GM21381 (cell line): ENCODE measurements around the gene BRD1.

Source experiments
- ATAC-seq: cut with Tn5 transposase; IDR thresholded peaks from one replicate; pipeline ENCODE4 v1.9.1; 2021; ENCODE audit warnings: mild to moderate bottlenecking, moderate library complexity; ENCODE audit not compliant: unreplicated experiment

Gene BRD1

DNA sequence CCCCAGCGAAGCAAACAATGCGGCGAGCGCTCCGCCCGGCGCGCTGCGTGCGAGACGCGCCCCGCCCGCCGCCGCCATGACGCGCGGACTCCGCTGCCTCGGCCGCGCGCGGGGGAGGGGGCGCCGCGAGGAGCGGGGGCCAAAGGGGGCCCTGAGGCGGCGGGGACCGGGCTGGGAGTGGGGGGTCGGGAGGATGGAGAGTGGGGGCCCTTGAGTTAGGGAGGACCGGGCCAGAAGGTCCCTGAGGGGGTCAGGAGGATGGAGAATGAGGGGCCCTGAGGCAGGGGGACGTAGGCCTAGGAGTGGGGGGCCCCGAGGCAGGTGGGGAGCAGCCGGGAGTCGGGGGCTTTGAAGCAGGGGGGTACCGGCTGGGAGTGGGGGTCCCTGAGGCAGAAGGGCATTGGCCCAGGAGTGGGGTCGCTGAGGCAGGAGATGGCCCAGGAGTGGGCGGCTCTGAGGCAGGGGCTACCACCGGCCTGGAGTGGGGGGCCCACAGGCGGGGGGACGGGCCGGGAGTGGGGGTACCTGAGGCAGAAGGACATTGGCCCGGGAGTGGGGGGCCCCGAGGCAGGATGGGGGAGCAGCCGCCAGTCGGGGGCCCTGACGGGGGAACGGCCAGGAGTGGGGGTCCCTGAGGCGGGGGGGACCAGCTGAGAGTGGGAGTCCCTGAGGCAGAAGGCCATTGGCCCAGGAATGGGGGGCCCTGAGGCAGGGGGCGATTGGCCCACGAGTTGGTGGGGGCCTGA is at the start of gene BRD1:
BRD1 (minus strand) TSS at position 21 of the 746 bp plus-strand sequence. CDS start 3,556 bp downstream, outside the sequence.
- ATAC-seq = no peak

DNA sequence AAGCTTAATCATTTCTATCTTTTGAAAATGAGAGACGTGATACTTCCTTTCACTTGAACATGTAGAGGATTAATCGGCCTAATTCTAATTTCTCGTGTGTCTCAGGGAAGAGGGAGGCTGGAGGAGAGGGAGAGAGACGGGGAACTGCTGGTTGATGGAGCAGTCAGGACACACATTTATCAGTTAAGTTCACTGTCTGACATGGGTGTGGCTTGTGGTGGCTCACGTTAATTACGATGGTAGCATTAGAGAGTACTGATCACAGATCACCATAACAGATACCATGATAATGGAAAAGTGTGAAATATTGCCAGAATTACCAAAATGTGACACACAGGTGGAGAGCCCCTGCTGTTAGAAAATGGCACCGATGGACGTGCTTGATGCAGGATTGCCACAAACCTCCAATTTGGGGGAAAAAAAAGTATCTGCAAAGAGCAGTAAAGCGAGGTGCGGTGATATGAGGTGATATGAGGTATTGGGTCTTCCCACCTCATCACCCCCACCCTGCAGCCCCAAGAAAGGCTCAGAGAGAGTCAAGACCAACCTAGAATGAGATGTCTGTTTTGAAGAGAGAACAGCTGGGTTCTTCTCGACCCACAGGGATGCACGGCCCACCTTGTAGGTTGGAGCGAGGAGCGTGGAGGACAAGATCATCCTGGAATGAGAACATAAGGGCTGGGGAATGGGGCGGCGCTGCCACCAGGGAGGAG is 45.7 kb upstream of the BRD1 start:
- ATAC-seq = no peak

DNA sequence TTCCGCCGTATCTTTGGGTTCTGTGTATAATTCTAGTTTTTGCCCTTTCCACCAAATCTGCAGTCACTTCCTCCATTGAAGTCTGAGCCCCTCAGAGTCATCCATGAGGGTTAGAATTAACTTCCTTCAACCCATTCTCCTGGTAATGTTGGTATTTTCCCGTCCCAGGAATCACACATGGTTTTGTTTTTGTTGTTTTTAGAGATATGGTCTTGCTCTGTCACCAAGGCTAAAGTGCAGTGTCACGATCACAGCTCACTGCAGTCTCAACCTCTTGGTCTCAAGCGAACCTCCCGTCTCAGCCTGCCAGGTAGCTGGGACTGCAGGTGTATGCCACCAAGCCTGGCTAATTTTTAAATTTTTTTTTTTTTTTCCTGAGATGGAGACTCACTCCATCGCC is 44.7 kb upstream of the BRD1 start:
- no peak for ATAC-seq

DNA sequence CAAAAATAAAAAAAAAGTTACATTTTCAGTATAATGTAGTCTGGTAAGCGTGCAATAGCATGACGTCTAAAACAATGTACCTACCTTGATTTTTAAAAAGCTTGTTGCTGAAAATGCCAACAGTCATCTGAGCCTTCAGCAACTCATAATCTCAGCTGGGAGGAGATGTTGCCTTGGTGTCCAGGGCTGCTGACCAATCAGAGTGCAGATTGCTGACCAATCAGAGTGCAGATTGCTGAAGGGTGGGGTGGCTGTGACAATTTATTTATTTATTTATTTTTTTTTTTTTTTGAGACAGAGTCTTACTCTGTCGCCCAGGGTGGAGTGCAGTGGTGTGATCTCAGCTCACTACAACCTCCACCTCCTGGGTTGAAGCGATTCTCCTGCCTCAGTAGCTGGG is 43.8 kb upstream of the BRD1 start:
- ATAC-seq = no peak

DNA sequence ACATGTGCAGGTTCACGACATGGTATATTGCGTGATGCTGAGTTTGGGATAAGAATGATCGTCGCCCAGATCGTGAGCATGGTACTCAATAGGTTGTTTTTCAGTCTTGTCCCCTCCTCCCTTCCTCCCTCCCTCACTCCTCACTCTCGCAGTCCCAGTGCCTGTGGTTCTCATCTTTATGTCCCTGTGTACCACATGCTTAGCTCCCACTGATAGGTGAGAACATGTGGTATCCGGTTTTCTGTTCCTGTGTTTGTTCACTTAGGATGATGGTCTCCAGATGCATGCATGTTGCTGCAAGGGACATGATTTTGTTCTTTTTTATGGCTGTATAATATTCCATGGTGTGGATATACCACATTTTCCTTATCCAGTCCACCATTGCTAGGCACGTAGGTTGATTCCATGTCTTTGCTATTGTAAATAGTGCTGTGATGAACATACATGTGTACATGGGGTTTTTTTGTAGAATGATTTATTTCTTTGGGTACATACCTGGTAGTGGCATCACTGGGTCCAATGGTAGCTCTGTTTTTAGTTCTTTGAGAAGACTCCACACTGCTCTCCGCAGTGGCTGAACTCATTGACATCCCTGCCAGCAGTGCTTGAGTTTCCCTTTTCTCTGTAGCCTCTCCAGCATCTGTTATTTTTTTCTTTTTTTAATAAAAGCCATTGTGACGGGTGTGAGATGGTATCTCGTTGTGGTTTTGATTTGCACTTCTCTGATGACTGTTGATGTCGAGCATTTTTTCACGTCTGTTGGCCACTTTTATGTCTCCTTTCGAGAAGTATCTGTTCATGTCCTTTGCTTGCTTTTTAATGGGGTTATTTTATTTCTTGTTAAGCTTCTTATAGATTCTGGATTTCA is 42.4 kb upstream of the BRD1 start:
- ATAC-seq = no peak

DNA sequence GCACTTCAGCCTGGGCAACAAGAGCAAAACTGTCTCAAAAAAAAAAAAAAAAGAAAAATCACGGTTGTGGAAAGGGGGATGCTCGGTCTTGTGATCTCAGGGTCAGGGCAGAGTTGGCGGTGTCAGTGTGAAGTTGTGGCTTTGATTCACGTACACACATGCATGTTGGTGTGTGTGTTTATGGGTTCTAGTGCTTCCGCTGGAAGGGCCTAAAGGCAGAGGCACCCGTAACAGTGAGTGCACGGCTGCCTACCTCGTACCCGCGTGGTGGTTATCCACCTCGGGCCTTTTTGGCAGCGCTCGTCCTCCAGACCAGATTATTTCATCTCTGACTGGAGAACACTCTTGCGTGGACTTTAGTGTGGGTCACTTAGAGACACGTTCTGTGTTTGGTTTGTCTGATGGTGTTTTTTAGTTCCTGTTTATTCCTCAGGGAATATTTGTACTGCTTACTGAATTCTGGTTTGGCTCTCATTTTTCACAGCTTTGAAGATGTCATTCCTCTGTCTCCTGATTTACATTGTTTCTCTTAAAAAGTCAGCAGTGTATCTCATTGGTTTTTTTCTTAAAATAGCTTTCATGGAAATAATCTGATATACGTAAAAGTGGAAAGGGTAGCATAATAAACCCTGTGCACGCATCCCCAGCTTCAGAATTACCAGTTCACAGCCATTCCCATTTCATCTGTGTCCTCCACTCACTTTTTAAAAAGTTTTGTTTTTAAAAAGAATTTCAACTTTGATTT is 41.6 kb upstream of the BRD1 start:
- no peak for ATAC-seq

DNA sequence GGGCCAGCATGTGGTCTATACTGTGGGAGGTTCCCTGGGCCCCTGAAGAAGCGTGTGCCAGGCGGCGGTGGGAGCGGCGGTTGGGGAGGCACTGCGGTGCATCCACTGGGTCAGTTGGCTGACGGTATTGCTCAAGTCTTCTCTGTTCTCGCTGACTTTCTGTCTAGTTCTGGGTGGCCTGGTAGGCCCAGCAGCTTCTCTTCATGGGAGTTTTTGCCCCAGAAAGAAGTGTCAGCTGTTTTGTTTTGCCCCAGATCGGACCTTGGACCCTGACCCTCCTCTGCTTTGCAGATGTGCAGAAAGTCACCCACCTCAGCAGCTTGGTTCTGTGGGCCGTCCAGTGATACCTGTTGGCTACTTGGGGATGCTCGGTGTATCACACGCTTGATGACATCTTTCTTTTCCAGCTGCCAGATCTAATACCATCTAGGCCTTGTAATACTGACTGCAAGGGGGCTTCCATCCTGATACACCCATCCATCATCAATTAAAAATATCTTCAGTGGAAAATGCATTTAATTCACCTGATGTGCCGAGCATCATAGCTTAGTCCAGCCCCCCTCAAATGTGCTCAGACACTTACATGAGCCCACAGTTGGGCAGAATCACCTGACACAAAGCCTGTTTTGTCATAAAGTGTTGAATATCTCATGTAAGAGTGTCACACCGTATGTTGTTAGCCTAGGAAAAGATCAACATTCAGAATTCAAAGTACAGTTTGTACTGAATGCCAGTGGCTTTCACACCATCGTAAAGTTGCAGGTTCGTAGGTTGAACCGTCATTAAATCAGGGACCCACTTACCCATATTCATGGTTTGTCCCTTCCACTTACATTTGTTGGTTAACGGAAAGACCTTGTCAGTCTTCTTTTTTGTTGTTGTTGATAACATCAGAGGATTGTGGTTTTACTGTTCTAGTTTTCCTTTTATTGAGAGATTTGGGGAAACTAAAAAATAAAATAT is 39.9 kb upstream of the BRD1 start:
- no peak for ATAC-seq

DNA sequence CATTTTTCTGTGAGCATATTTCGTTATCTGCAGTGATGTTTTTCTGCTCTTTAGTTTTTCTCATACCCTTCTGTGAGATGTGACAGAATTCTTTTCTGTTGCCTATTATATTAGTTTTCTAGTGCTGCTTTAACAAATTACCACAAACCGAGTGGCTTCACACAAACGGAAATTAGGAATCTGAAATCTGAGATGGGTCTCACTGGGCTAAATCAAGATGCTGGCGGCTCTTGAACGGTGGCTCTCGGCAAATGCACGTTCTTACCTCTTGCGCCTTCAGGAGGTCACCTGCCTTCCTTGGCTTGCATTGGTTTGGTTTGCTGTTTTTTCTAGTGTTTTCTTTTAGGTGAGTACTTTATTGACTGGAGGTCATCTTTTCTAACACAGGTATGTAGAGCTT is 39.0 kb upstream of the BRD1 start:
- no peak for ATAC-seq

DNA sequence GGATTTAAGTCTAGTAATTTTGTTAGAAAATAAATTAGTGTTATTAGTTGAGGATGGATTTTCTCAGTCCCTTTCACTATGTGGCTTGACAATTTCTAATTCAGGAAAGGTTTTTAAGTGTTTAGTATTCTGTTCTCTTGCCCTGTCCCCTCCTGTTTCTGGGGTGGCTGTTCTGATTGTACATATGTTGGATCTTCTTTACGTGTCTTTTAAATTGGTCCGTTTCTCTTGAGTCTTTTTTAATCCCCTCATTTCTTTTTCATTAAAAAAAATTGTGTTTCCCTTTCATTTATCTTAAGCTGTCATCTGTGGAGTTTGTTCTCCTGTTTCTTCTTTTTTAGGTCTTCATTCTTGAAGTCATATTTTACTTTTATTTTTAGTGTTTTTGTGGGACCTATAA is 38.5 kb upstream of the BRD1 start:
- no peak for ATAC-seq

DNA sequence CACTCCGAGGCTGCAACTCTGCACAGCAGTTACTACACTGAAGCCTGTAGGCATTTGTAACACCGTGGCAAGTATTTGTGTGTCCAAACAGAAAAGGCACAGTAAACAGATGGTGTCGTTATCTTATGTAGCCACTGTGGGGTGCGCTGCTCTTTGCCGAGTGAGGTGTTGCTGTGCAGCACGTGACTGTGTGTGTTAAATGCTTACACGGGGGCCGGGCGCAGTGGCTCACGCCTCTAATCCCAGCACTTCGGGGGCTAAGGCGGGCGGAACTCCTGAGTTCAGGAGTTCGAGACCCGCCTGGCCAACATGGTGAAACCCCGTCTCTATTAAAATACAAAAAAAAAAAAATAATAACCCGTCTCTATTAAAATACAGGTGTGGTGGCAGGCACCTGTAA is 37.5 kb upstream of the BRD1 start:
- no peak for ATAC-seq

DNA sequence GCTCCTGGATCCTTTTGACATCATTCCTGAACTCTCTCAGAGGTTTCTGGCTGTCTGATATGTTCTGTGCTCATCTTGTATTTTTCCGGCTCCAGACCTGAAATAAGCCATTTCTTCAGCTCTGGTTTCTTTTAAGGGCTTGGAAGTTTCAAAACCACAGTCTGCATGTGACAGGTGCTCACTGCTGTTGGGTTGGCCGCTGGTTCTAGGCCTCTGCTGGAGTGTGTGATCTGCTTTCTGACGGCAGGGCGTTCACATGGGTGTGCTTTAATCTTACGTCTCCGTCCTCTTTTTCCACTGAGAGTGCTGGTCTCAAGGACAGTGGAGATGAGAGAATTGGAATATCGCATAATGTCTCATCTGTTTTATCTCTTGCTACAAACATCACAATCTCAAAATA is 36.3 kb upstream of the BRD1 start:
- no peak for ATAC-seq

DNA sequence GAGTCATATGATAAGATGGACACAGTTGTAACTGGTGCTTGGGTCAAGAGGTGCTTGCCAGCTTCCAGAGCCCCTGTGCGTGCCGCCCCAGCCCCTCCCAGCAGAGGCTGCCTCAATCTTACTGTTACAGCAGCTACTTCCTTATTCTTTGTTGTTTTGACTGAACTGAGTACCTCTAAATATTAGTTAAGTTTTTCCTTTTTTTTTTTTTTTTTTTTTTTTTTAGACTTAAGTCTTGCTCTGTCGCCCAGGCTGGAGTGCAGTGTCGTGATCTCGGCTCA is 34.8 kb upstream of the BRD1 start:
- ATAC-seq = no peak

DNA sequence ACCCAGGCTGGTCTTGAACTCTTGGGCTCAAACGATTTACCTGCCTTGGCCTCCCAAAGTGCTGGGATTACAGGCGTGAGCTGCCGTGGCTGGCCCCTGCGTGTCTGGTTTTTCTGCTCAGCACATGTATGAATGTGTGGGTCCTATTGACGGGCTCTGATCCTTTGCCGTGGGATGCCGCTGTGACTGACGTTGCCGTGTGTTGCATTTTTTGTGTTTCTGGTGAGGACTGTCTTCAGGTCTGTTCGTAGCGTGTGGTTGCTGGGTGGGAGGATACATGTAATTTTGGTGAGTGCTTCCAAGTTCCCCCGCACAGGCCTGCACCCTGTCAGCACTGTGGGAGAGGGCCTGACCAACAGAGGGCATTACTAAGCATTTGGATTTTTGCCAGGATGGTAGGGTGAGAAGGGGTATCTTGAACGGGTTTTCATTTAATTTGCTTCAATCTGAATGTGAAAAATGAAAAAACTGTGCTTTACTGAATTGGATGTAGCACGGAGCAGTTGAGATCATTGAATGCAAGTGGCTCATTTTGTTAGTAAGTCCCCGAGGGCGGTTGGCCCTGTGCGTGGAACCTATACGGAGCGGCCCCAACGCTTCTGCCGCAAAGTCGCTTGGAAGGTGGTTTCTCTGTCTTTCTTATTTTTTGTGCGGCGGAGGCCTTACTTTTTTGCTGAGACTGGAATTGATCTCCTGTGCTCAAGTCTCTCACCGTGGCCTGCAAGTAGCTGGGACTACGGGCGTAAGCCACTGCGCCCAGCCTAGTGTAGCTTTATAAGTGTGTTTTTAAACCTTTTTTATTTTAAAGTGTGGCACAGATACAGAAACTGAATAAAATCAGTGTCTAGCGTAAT is 34.2 kb upstream of the BRD1 start:
- ATAC-seq = no peak

DNA sequence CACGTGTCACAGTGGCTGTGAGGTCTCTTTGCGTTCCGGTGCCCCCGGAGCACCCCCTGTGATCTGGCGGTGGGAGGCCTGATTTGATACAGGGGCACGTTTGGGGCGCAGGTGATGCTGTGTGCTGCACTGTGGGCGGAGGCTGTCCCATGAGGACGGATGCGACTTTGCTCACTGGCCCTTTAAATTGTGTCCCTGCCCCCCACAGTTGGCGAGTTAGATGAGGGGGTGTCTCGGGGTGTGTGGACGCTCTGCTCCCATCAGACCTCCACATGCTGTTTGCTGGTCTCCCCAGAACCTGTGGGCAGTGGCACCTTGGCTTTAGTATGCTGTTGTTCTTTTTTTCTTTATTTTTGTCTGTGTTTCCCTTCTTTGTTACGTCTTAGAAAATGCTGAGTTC is 31.2 kb upstream of the BRD1 start:
- ATAC-seq = no peak

DNA sequence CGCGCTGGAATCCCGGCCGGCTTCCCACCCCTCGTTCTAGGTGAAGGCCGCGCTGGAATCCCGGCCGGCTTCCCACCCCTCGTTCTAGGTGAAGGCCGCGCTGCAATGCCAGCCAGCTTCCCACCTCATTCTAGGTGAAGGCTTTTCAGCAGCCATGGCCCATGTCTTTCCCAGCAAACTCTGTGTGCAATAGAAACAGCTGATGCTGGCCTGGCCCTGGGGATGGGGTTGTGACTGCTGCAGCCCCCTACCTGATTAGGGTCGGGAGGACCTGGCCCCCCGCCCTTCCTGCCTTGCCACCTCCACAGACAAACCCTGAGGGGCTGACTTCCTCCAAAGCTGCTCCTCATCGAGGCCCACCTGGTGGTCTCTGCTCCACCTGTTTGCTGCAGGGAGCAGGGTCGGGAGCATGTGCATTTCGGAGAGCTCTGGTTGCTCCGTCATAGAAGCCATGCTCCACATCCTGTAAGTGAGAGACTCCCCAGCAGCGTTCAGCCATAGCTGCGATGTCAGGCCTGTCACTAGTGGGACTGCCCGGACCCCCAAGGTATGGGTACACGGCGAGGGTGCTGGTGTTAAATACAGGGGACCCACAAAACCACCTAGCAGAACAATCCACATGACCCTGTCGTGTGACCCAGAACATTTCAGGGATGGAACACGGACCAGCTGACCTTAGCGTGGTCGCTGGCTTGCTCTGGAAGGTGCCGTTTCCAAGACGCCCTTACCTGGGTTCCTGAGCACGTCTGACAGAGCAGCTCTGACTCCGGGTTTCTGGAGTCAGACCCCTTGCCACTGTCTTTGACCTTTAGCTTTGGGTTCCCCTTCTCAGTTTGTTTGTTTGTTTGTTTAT is 29.3 kb upstream of the BRD1 start:
- ATAC-seq = no peak

DNA sequence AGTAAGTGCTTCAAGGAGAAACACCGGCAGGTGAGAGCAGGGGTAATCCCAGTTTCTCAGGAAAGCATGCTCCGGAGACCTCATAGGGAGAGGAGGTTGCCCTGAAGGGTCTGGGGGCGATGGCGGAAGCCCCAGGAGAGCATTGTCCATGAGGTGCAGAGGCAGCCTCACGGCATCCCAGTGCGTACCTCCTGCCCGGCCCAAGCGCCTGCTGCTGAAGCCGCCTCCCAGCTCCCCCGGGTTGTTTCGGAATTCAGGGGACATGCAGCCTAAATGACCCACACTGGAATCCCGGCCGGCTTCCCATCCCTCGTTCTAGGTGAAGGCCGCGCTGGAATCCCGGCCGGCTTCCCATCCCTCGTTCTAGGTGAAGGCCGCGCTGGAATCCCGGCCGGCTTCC is 28.7 kb upstream of the BRD1 start:
- ATAC-seq = no peak

DNA sequence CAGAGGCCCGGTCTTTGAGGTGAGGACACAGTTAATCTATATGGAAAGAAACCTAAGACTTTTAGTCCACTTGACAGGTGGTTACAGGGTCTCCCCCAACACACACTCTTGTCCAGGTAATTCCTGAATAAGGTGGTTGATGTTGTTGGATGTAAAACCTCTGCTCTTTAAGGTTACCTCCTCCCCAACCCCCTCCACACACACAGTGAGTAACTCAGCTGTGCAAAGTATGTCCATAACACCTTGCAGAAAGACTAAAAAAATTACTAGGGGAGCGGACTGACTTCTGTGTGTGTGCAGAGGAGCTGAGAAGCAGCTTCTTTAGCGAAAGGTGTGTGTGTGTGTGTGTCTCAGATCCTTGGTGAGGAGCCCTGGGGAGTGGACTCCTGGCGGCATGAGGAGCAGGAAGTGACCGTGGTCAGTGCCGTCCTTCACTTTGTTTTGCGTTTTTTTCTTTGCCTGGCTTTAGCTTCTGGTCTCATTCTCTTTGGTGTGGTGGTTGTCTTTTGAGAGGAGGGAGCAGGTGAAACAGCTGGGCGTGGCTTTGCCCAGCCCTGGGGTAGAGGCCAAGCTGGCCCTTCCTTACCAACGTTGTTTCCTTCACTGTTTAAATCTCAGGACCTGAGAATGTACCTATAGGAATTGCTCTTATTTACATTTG is 27.7 kb upstream of the BRD1 start:
- ATAC-seq = no peak
